SK-N-SH (cell line): Measurements from ENCODE around the gene MARCHF3. TPM values are rescaled to one million over a fixed set of nuclear protein-coding genes. Genes with fewer than 3 reads are reported as not detected.
"Not testable (repeated sequence)": the region's sequence is repeated elsewhere in the genome, so short reads cannot be mapped to it uniquely, and the experiment has no call there.

Source experiments
- CTCF ChIA-PET: fragments of 300-600, 350-600 bp; formaldehyde crosslinking; extraction: SDS; loops from one replicate; lab custom pipeline; 2021; lab: Yijun Ruan, JAX
- POLR2A ChIA-PET: fragments of 350-600 bp; sonication (Branson Sonifier 250); formaldehyde crosslinking; extraction: SDS; loops from one replicate; lab custom pipeline; 2020; ENCODE audit warnings: antibody characterized with exemption, inconsistent platforms; lab: Yijun Ruan, JAX
- DNase-seq: peaks from one replicate; pipeline ENCODE4 v3.0.0; 2012
- H2AFZ ChIP-seq: fragments of 200-600 bp; sonication (generic); 2 replicates; pipeline ENCODE4 v1.8.1; 2016; ENCODE audit warnings: antibody characterized with exemption, mild to moderate bottlenecking, low read depth
- H3F3A ChIP-seq: fragments of 200-600 bp; sonication (generic); replicated peaks from 2 replicates; pipeline ENCODE3; 2016; ENCODE audit warnings: antibody characterized with exemption, mild to moderate bottlenecking; ENCODE audit not compliant: insufficient read depth
- H3K27ac ChIP-seq, 2 experiments: fragments of 200-500 bp in 1 of 2; fragments of 200-600 bp in 1 of 2; sonication (Bioruptor generic) in 1 of 2; sonication (generic), shearing (Covaris generic) in 1 of 2; 2 replicates each; pipeline versions ENCODE4 v1.5.1 to v1.6.1; 2014 to 2016; ENCODE audit warnings: low read depth in 2 of 2, inconsistent platforms in 1 of 2, low read length in 1 of 2, mild to moderate bottlenecking in 1 of 2, mixed read lengths in 1 of 2
- H3K27me3 ChIP-seq: fragments of 200-600 bp; sonication (generic), shearing (Covaris generic); 2 replicates; pipeline ENCODE4 v1.6.1; 2016; ENCODE audit warnings: mixed run types; ENCODE audit not compliant: insufficient read depth
- H3K36me3 ChIP-seq, 2 experiments: fragments of 200-500 bp in 1 of 2; fragments of 200-600 bp in 1 of 2; sonication (Bioruptor generic) in 1 of 2; sonication (generic) in 1 of 2; replicated peaks in 1 of 2; 2 replicates each; pipeline versions ENCODE3 to v1.5.1; 2014 to 2016; ENCODE audit warnings: low read length in 1 of 2, mild to moderate bottlenecking in 1 of 2; ENCODE audit not compliant: insufficient read depth in 2 of 2, control insufficient read depth in 1 of 2
- H3K4me1 ChIP-seq, 2 experiments: fragments of 200-500 bp in 1 of 2; fragments of 200-600 bp in 1 of 2; sonication (Bioruptor generic) in 1 of 2; sonication (generic), shearing (Covaris generic) in 1 of 2; 2 replicates each; pipeline versions ENCODE4 v1.5.1 to v1.6.1; 2014 to 2016; ENCODE audit warnings: low read depth in 1 of 2, low read length in 1 of 2, mixed run types in 1 of 2; ENCODE audit not compliant: insufficient read depth in 2 of 2, control insufficient read depth in 1 of 2
- H3K4me2 ChIP-seq: fragments of 200-600 bp; sonication (generic), shearing (Covaris generic); 2 replicates; pipeline ENCODE4 v1.6.1; 2017; ENCODE audit warnings: mixed run types
- H3K4me3 ChIP-seq, 2 experiments: fragments of 200-500 bp in 1 of 2; fragments of 200-600 bp in 1 of 2; sonication (Bioruptor generic) in 1 of 2; sonication (generic), shearing (Covaris generic) in 1 of 2; 2 replicates each; pipeline versions ENCODE4 v1.5.1 to v1.8.1; 2014 to 2016; ENCODE audit warnings: low read depth in 2 of 2, inconsistent platforms in 1 of 2, low read length in 1 of 2, mild to moderate bottlenecking in 1 of 2, mixed read lengths in 1 of 2, moderate library complexity in 1 of 2
- H3K79me2 ChIP-seq: fragments of 200-600 bp; sonication (generic); 2 replicates; pipeline ENCODE4 v1.8.1; 2017; ENCODE audit warnings: mild to moderate bottlenecking; ENCODE audit not compliant: insufficient read depth
- H3K9ac ChIP-seq: fragments of 200-600 bp; sonication (generic); 2 replicates; pipeline ENCODE4 v1.6.1; 2017; ENCODE audit warnings: mixed run types
- H3K9me2 ChIP-seq: fragments of 200-600 bp; sonication (generic); 2 replicates; pipeline ENCODE4 v1.6.1; 2017; ENCODE audit warnings: mixed run types
- H3K9me3 ChIP-seq: fragments of 200-600 bp; sonication (generic); 2 replicates; pipeline ENCODE4 v1.6.1; 2017; ENCODE audit warnings: mixed run types, mild to moderate bottlenecking, moderate library complexity
- H4K20me1 ChIP-seq: fragments of 200-600 bp; sonication (generic); 2 replicates; pipeline ENCODE4 v1.6.1; 2017; ENCODE audit warnings: mild to moderate bottlenecking, mixed run types; ENCODE audit not compliant: insufficient read depth
- ELF1 ChIP-seq: IDR thresholded peaks from 2 replicates; pipeline ENCODE4 v1.4.0; 2012
- FOXJ3 ChIP-seq: sonication (generic); formaldehyde crosslinking; IDR thresholded peaks from 2 replicates; pipeline ENCODE4 v1.5.1; 2020; ENCODE audit warnings: mild to moderate bottlenecking, missing genetic modification reagents
- JUND ChIP-seq: IDR thresholded peaks from 2 replicates; pipeline ENCODE4 v1.4.0; 2012
- MEF2A ChIP-seq: IDR thresholded peaks from 2 replicates; pipeline ENCODE4 v1.4.0; 2012; ENCODE audit warnings: low read depth, borderline replicate concordance
- POLR2AphosphoS5 ChIP-seq: IDR thresholded peaks from 2 replicates; pipeline ENCODE4 v1.6.1; 2012; ENCODE audit warnings: low read depth, low read length
- RAD21 ChIP-seq: IDR thresholded peaks from 2 replicates; pipeline ENCODE4 v1.6.1; 2012; ENCODE audit warnings: mild to moderate bottlenecking, low read length
- RCOR1 ChIP-seq: fragments of 150-350 bp; IDR thresholded peaks from 2 replicates; pipeline ENCODE4 v1.6.1; 2017; ENCODE audit warnings: antibody characterized with exemption, low read length
- RXRA ChIP-seq: IDR thresholded peaks from 2 replicates; pipeline ENCODE4 v1.4.0; 2012; ENCODE audit warnings: low read depth, mild to moderate bottlenecking, borderline replicate concordance
- SIN3A ChIP-seq: IDR thresholded peaks from 2 replicates; pipeline ENCODE4 v1.6.1; 2012; ENCODE audit warnings: low read depth, mild to moderate bottlenecking, low read length, moderate library complexity, borderline replicate concordance
- TAF1 ChIP-seq: IDR thresholded peaks from 2 replicates; pipeline ENCODE4 v1.6.1; 2012; ENCODE audit warnings: low read depth, mild to moderate bottlenecking, low read length, moderate library complexity, borderline replicate concordance
- TCF12 ChIP-seq: IDR thresholded peaks from 2 replicates; pipeline ENCODE4 v1.4.0; 2012
- USF1 ChIP-seq: IDR thresholded peaks from 2 replicates; pipeline ENCODE4 v1.4.0; 2012; ENCODE audit warnings: low read depth, borderline replicate concordance
- YY1 ChIP-seq: IDR thresholded peaks from 2 replicates; pipeline ENCODE4 v1.4.0; 2012; ENCODE audit warnings: low read depth, mild to moderate bottlenecking
- WGBS: methylation state at CpG from one replicate; pipeline ENCODE4 v1.1.6; 2017; ENCODE audit warnings: low lambda C conversion rate; 5-methylcytosine and 5-hydroxymethylcytosine counted together
- polyA plus RNA-seq, 3 experiments: library from polyadenylated mRNA; depleted of rRNA; stranded (reverse); fragments of >200 nt; gene quantifications; 2 replicates each; pipeline ENCODE4 v1.2.3, GENCODE V29; 2012
- TF ChIP-seq, protein P1 (sequence below): fragments of 200-600 bp; sonication (generic); IDR thresholded peaks from 2 replicates; pipeline ENCODE4 v1.6.1; 2017; ENCODE audit warnings: antibody characterized with exemption, mild to moderate bottlenecking, moderate library complexity

Gene MARCHF3
- polyA plus RNA-seq, 1 of the 3 experiments (the other 2 are of a cell fraction): 21.5 TPM

DNA sequence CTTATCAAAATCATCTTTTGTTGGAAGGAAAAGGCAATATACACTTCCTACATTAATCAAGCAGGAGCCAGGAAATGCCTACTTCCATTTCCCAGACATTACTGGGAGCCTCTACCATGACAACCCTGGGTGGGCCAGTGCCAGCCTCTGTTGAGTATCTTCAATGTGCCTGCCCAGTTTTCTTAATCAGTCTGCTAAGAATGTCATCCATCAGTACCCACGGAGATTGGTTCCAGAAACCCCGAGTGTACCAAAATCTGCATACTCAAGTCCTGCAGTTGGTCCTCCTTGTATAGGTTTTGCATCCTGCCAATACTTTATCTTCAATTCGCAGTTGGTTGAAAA is 82.4 kb downstream of the MARCHF3 start:
- Histone ChIP-seq H3K27me3 (no peaks in the 10 kb centered on the region), H3K9me2 (no peaks in the 10 kb centered on the region), H3K27ac (no peak overlapping the region), H3K4me3 (no peak overlapping the region), H3K9ac (no peak overlapping the region), H3K4me2 (no peak overlapping the region), H3K9me3 (no peaks in the 10 kb centered on the region), H4K20me1 (no peaks in the 10 kb centered on the region), H3F3A (no peaks in the 10 kb centered on the region), H3K36me3 (no peaks in the 10 kb centered on the region), H3K79me2 (no peaks in the 10 kb centered on the region; the same call in 1 of the 2 replicates), H2AFZ (no peak overlapping the region), H3K4me1 (no peaks in the 10 kb centered on the region)
- TF ChIP-seq TAF1 (no peak), RCOR1 (no peak), YY1 (no peak), SIN3A (no peak), RXRA (no peak), RAD21 (no peak), FOXJ3 (CRISPR knock-in tag) (no peak), ELF1 (no peak), POLR2AphosphoS5 (no peak), MEF2A (no peak)
- TF ChIP-seq, protein P1, sequence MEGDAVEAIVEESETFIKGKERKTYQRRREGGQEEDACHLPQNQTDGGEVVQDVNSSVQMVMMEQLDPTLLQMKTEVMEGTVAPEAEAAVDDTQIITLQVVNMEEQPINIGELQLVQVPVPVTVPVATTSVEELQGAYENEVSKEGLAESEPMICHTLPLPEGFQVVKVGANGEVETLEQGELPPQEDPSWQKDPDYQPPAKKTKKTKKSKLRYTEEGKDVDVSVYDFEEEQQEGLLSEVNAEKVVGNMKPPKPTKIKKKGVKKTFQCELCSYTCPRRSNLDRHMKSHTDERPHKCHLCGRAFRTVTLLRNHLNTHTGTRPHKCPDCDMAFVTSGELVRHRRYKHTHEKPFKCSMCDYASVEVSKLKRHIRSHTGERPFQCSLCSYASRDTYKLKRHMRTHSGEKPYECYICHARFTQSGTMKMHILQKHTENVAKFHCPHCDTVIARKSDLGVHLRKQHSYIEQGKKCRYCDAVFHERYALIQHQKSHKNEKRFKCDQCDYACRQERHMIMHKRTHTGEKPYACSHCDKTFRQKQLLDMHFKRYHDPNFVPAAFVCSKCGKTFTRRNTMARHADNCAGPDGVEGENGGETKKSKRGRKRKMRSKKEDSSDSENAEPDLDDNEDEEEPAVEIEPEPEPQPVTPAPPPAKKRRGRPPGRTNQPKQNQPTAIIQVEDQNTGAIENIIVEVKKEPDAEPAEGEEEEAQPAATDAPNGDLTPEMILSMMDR: no peak
- WGBS: 80% methylated on average over 3 of the region's 3 CpGs
- ChIA-PET POLR2A (no interaction called here), CTCF (no interaction called here)
- DNase-seq: no peak

- no peak for DNase-seq
- Histone ChIP-seq H3K27me3 (no peaks in the 10 kb centered on the region), H3K9me3 (no peaks in the 10 kb centered on the region), H3K36me3 (no peaks in the 10 kb centered on the region), H3K4me2 (no peak overlapping the region), H3K4me3 (no peak overlapping the region), H3K9me2 (no peaks in the 10 kb centered on the region), H3F3A (no peaks in the 10 kb centered on the region), H3K79me2 (no peaks in the 10 kb centered on the region; the same call in 1 of the 2 replicates), H3K27ac (no peak overlapping the region), H4K20me1 (no peaks in the 10 kb centered on the region), H3K4me1 (no peaks in the 10 kb centered on the region), H3K9ac (no peak overlapping the region), H2AFZ (no peak overlapping the region)
- ChIA-PET CTCF (no interaction called here), POLR2A (no interaction called here)
- WGBS: 79% methylated on average over 5 of the region's 5 CpGs
- no peak for TF ChIP-seq USF1
- TF ChIP-seq JUND: no peak
- TF ChIP-seq TCF12: no peak
Observed at GRCh38 chr5:126947146-126948010, 83.0 kb downstream of the MARCHF3 start.

- DNase-seq, H4K20me1 ChIP-seq, H3K9me3 ChIP-seq, H3K4me1 ChIP-seq, POLR2A ChIA-PET, H3K36me3 ChIP-seq, H3K27me3 ChIP-seq, H3K4me3 ChIP-seq, H3K9ac ChIP-seq, H3K4me2 ChIP-seq, H3K27ac ChIP-seq, H3K9me2 ChIP-seq, H2AFZ ChIP-seq, H3F3A ChIP-seq: not testable (repeated sequence)
- H3K79me2 ChIP-seq: peaks cover 11% of the 10 kb centered on the region; the same call in 1 of the 2 replicates
- CTCF ChIA-PET: interaction anchor here (2.3 kb wide), 1 partner anchor 86 kb away, joined by 8 read pairs; no protein-coding TSS in a partner anchor
- 94% methylated on average over 4 of the region's 4 CpGs for WGBS
Observed at GRCh38 chr5:126942908-126943307, 87.5 kb downstream of the MARCHF3 start.
